Transverse colon (tissue), 3 donors: ENCODE measurements around the gene C1QTNF5.

ENCODE experiments used
- CTCF ChIP-seq, 5 experiments: fragments of 200-600 bp in 3 of 5; fragments of 450-650 bp in 2 of 5; sonication (generic) in 3 of 5; IDR thresholded peaks; 1 replicate in 2 of 5; 2 replicates in 3 of 5; pipeline ENCODE4 v1.5.1; 2016 to 2017; ENCODE audit warnings: antibody characterized with exemption in 5 of 5, inconsistent platforms in 3 of 5, mild to moderate bottlenecking in 2 of 5, moderate library complexity in 1 of 5
- POLR2A ChIP-seq: fragments of 450-650 bp; IDR thresholded peaks from one replicate; pipeline ENCODE4 v1.6.1; 2016; ENCODE audit warnings: antibody characterized with exemption, mild to moderate bottlenecking, moderate library complexity

- TF ChIP-seq POLR2A (no peak), CTCF (IDR thresholded peaks at IDR 0.05) (peak; percentile 78 to 85 (median 84))
Measured at GRCh38 chr11:119323532-119324033, 17.1 kb downstream of the C1QTNF5 start.
